ENCODE results near the gene OTUD1. TPM values are rescaled to one million over a fixed set of nuclear protein-coding genes. Genes with fewer than 3 reads are reported as not detected.

Gene OTUD1
- polyA plus RNA-seq, 2 of the 4 experiments (the other 2 are of a cell fraction), result 2.3 to 2.4 TPM

DNA sequence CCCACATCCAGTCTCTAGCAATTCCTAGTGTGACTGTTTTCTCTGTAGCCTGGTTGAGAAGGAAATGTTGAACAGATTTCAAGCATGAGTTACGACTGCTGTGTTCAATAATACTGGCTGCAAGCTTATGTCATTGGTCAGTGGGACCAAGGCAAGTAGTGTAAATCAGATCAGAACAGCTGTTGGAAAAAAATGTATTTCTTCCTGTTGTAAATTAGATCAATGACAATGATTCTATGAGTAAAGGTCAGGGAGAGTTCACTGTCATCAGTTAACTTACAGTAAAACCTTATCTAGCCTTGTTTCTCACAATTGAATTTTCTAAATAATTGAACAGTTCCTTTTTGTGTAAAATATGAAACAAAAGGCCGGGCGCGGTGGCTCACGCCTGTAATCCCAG, 6.7 kb downstream of the OTUD1 start:
- 91% methylated on average over 5 of the region's 5 CpGs for WGBS (ENCODE audit: missing lambda C conversion rate)
- Histone ChIP-seq H3K9me3 (no peaks in the 10 kb centered on the region), H3K4me1 (peaks cover 11% of the 10 kb centered on the region; the same call in 2 of the 3 replicates), H3K4me2 (no peak overlapping the region), H3K27ac (no peak overlapping the region), H3K4me3 (no peak overlapping the region)
- CTCF ChIA-PET, result no interaction called here
- FAIRE-seq, result no peak
- TF ChIP-seq ZNF302 (CRISPR knock-in tag; IDR thresholded peaks at IDR 0.05) (no peak), SMC3 (IDR thresholded peaks at IDR 0.05) (no peak), EP300 (IDR thresholded peaks at IDR 0.05) (no peak), ZFP36 (IDR thresholded peaks at IDR 0.05; ENCODE audit: borderline replicate concordance, partially characterized antibody) (no peak), BHLHE40 (IDR thresholded peaks at IDR 0.05; ENCODE audit: low read depth, low read length) (no peak), HDAC2 (IDR thresholded peaks at IDR 0.05) (no peak), RFX5 (IDR thresholded peaks at IDR 0.05) (no peak), MAFK (IDR thresholded peaks at IDR 0.05; ENCODE audit: partially characterized antibody) (no peak), HOXA7 (CRISPR knock-in tag; IDR thresholded peaks at IDR 0.05) (no peak), RNF2 (IDR thresholded peaks at IDR 0.05; ENCODE audit: borderline replicate concordance, low read depth) (no peak), GATA3 (IDR thresholded peaks at IDR 0.05; ENCODE audit: borderline replicate concordance) (no peak), MYC (IDR thresholded peaks at IDR 0.05; ENCODE audit: borderline replicate concordance, low read length) (no peak), CHD4 (IDR thresholded peaks at IDR 0.05; ENCODE audit: borderline replicate concordance) (no peak), NPAS2 (CRISPR knock-in tag; IDR thresholded peaks at IDR 0.05; ENCODE audit: borderline replicate concordance) (no peak), JUNB (IDR thresholded peaks at IDR 0.05) (no peak)
- TF ChIP-seq, protein P1, sequence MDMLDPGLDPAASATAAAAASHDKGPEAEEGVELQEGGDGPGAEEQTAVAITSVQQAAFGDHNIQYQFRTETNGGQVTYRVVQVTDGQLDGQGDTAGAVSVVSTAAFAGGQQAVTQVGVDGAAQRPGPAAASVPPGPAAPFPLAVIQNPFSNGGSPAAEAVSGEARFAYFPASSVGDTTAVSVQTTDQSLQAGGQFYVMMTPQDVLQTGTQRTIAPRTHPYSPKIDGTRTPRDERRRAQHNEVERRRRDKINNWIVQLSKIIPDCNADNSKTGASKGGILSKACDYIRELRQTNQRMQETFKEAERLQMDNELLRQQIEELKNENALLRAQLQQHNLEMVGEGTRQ (IDR thresholded peaks at IDR 0.05), result no peak
- TF ChIP-seq, protein P2, sequence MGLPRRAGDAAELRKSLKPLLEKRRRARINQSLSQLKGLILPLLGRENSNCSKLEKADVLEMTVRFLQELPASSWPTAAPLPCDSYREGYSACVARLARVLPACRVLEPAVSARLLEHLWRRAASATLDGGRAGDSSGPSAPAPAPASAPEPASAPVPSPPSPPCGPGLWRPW (IDR thresholded peaks at IDR 0.05), result no peak
- TF ChIP-seq, protein P3, sequence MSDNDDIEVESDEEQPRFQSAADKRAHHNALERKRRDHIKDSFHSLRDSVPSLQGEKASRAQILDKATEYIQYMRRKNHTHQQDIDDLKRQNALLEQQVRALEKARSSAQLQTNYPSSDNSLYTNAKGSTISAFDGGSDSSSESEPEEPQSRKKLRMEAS (IDR thresholded peaks at IDR 0.05), result no peak
- TF ChIP-seq, protein P4, sequence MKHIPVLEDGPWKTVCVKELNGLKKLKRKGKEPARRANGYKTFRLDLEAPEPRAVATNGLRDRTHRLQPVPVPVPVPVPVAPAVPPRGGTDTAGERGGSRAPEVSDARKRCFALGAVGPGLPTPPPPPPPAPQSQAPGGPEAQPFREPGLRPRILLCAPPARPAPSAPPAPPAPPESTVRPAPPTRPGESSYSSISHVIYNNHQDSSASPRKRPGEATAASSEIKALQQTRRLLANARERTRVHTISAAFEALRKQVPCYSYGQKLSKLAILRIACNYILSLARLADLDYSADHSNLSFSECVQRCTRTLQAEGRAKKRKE (CRISPR knock-in tag; IDR thresholded peaks at IDR 0.05; ENCODE audit: low read depth), result no peak
- POLR2A ChIA-PET, result no interaction called here
- ATAC-seq, result no peak
- no peak for DNase-seq (ENCODE audit: low read depth in 1 of 2, low spot score in 1 of 2)

DNA sequence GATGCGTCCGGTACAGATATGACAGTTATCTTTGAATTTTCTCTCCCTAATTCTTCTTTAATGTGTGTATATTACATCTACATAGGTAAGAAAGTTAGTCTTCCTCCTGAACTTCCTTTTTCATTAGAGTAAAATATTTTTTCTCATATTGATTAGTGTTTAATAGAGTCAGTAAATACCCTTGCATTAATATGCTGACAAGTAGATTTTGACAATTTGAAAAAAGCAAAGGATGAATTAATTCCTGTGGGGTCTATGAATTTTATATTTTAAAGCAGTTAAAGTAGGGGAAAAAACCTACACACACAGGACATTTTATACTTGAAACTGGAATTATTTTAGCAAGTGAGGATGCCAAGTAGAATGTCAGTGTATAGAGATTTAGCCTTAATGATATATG, 9.4 kb downstream of the OTUD1 start:
- no peak overlapping the region for H3K27ac ChIP-seq
- TF ChIP-seq MAFK (IDR thresholded peaks at IDR 0.05; ENCODE audit: partially characterized antibody) (peak; percentile 71), HOXA7 (CRISPR knock-in tag; IDR thresholded peaks at IDR 0.05) (no peak)
- no peaks in the 10 kb centered on the region for H3K4me1 ChIP-seq
- WGBS (ENCODE audit: missing lambda C conversion rate), result 93% methylated on average over 2 of the region's 2 CpGs
- no peaks in the 10 kb centered on the region for H3K9me3 ChIP-seq
- POLR2A ChIA-PET, result no interaction called here
- no peak for FAIRE-seq
- no peak overlapping the region for H3K4me3 ChIP-seq
- CTCF ChIA-PET, result interaction anchor here (0.6 kb wide), 1 partner anchor 36 kb away, joined by 3 read pairs; no protein-coding TSS in a partner anchor
- no peak for ATAC-seq
- no peak for DNase-seq (ENCODE audit: low read depth in 1 of 2, low spot score in 1 of 2)
- no peak overlapping the region for H3K4me2 ChIP-seq

DNA sequence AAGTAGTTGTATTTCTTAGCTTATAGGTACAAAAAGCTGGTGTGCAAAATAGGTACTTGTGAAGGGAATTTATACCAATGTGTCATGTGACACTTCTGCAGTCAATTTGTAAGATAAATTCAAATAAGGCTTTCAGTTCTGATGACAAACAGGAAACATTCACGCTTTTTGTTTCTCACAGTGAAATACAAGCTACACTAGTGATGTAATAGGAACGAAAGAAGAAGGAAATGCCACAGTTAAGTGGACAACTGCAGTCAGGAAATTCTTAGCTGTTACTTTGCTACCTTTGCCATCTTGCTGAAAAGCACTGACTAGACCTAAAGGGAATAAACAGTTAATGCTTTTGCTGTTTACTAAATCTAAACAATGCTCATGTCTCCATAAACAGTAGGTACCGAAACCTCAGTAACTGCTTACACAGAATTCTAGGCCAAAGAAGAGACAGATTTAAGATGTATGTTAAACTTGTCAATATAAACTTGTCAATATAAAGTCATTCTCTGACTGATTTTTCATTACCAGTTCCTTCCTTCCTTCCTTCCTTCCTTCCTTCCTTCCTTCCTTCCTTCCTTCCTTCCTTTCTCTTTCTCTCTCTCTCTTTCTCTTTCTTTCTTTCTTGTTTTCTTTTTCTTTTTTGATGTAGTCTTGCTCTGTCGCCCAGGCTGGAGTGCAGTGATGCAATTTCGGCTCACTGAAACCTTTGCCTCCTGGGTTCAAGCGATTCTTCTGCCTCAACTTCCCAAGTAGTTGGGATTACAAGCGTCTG, 10.1 kb downstream of the OTUD1 start:
- Histone ChIP-seq H3K4me1 (no peaks in the 10 kb centered on the region), H3K4me3 (no peak overlapping the region), H3K27ac (no peak overlapping the region), H3K9me3 (no peaks in the 10 kb centered on the region), H3K4me2 (no peak overlapping the region)
- ChIA-PET CTCF (no interaction called here), POLR2A (no interaction called here)
- no peak for TF ChIP-seq POLR2AphosphoS2 (conservative IDR thresholded peaks at IDR 0.05; ENCODE audit: low read length)
- TF ChIP-seq, protein P5, sequence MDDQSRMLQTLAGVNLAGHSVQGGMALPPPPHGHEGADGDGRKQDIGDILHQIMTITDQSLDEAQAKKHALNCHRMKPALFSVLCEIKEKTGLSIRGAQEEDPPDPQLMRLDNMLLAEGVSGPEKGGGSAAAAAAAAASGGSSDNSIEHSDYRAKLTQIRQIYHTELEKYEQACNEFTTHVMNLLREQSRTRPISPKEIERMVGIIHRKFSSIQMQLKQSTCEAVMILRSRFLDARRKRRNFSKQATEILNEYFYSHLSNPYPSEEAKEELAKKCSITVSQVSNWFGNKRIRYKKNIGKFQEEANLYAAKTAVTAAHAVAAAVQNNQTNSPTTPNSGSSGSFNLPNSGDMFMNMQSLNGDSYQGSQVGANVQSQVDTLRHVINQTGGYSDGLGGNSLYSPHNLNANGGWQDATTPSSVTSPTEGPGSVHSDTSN (IDR thresholded peaks at IDR 0.05), result no peak
- TF ChIP-seq, protein P1 (IDR thresholded peaks at IDR 0.05), result no peak
- TF ChIP-seq ESRRA (IDR thresholded peaks at IDR 0.05; ENCODE audit: borderline replicate concordance, low read length), result no peak
- no peak for TF ChIP-seq RNF2 (IDR thresholded peaks at IDR 0.05; ENCODE audit: borderline replicate concordance, low read depth)
- TF ChIP-seq, protein P6, sequence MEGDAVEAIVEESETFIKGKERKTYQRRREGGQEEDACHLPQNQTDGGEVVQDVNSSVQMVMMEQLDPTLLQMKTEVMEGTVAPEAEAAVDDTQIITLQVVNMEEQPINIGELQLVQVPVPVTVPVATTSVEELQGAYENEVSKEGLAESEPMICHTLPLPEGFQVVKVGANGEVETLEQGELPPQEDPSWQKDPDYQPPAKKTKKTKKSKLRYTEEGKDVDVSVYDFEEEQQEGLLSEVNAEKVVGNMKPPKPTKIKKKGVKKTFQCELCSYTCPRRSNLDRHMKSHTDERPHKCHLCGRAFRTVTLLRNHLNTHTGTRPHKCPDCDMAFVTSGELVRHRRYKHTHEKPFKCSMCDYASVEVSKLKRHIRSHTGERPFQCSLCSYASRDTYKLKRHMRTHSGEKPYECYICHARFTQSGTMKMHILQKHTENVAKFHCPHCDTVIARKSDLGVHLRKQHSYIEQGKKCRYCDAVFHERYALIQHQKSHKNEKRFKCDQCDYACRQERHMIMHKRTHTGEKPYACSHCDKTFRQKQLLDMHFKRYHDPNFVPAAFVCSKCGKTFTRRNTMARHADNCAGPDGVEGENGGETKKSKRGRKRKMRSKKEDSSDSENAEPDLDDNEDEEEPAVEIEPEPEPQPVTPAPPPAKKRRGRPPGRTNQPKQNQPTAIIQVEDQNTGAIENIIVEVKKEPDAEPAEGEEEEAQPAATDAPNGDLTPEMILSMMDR (IDR thresholded peaks at IDR 0.05), result no peak
- TF ChIP-seq, protein P2 (IDR thresholded peaks at IDR 0.05), result no peak
- no peak for TF ChIP-seq FOSB (CRISPR knock-in tag; IDR thresholded peaks at IDR 0.05)
- TF ChIP-seq TP53 (CRISPR knock-in tag; IDR thresholded peaks at IDR 0.05), result no peak
- no peak for TF ChIP-seq ZNF302 (CRISPR knock-in tag; IDR thresholded peaks at IDR 0.05)
- TF ChIP-seq JUNB (IDR thresholded peaks at IDR 0.05), result no peak
- no peak for ATAC-seq
- DNase-seq (ENCODE audit: low read depth in 1 of 2, low spot score in 1 of 2), result no peak
- WGBS (ENCODE audit: missing lambda C conversion rate), result 68% methylated on average over 7 of the region's 7 CpGs
- no peak for FAIRE-seq
